ENCODE measurements around the gene CCDC92B. TPM values are rescaled to one million over a fixed set of nuclear protein-coding genes. Genes with fewer than 3 reads are reported as not detected.
"Not testable (repeated sequence)": the region's sequence is repeated elsewhere in the genome, so short reads cannot be mapped to it uniquely, and the experiment has no call there.

The CCDC92B gene
- total RNA-seq, 1 donor from 2014 or later: 0.11 TPM

DNA sequence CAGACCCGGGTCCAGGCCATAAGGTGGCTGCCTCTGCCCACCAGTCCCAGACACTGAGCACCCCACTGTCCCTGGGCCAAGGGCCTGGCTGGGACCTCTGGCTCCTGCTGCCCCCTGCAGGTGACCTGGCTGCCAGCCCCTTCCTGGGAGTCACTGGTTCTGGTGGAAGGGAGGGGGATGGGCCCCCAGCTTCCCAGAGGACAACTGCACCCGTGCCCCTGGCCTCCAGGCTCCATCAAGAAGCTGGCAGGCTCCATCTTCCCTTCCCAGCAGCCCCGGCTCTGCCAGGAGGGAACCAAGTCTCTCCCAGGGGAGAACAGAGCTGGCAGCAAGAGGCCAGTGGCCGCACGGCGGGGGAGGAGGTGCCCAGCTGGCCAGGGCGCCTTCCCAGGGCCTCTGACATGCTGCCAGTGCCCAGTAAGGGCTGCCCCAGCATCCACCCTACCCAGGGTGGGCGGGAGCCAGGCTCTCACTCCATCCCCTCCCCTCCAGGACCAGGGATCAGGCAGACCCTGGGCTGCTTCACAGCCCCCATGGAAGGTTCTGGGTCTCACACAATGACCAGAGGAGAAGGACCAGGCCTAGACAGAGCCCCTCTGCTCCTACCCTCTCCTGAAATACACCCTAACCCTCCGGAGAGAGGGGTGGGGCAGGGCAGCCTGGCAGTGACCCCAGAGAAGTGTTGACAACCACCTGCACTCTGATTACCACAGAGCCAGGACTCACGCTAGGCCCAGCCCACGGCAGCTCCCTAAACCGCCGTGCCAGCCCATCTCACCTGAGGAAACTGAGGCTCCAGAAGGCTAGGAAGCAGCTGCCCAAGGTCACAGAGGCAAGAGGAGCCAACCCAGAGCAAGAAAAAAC lies 41.5 kb downstream of the CCDC92B start:
- ATAC-seq (ENCODE audit: poor library complexity) (peak; percentile 56), DNase-seq (peak; percentile 88)
- intact Hi-C loops (cut with DNase I): no loop called here

DNA sequence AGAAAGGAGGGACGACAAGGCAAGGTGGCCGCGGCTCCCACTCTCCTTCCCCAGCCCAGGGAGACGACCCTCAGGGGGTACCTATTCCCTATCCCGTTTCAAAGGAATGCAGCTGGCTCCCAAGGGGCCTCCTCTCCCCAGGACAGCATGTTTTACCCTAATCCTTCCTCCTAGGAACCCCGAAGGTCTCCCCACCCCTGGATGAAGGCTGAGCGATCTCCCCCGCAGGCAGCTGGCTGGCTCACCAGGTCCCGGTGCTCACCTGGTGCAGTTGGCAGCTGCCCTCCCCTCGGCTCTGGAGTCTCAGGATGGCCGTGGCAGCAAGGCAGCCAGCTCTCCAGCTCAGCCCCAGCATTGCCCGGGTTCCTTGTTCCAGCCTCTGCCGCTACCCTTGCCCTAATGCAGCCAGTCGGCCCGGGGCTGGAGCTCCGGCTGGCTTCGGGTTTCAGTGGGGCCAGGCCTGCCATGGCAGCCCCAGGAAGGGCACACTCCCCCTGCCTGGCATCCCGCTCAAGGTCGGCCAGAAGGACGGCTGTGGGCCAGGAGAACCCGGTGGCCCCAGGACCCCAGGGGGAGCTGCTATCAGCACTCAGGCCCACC lies 42.4 kb downstream of the CCDC92B start:
- intact Hi-C loops (cut with DNase I): no loop called here
- ATAC-seq (ENCODE audit: poor library complexity) (peak; percentile 26), DNase-seq (peak; percentile 52)

DNA sequence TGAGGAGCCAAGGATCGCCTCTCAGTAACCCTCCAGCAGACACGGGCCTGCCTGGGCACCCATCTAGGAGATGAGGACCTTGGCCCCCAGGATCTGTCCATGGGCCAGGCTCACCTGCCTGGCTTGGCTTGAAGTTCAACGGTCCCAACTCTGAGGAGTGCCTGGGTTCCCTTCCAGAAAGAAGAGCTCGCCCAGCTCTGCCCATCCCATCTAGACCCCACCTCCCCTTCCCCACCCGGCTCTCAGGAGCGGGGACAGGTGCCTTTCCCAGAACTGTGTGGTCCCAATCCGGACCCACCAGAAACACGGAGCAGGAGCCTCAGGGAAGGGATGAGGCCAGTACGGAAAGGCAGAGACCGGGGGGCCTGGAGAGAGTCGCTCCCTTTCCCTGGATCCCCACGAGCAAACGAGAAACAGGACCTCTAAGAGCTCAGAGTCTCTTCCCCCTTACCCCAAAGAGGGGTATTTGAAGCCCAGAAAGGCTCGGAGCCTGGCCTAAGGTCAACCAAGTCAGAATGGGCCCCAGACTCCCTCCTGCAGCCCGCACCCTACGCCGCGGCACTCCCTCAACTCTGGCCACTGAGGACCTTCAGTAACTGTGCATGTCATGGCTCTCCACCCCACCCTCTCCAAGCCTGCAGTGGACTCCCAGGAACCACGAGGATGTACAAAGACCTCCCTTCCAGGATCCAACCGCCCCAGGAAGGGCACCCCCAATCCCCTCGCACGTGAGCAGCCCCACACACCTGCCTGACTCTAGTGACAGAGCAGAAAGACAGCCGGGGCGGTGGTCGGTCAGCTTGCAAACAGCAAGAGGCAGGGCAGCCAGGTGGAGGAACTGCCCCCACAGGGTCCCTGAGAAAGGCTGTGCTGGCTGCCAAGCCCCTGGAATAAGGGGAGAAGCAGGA lies 43.3 kb downstream of the CCDC92B start:
- intact Hi-C loops (cut with DNase I): no loop called here
- no peak for ATAC-seq (ENCODE audit: poor library complexity)
- DNase-seq: peak; percentile 39

DNA sequence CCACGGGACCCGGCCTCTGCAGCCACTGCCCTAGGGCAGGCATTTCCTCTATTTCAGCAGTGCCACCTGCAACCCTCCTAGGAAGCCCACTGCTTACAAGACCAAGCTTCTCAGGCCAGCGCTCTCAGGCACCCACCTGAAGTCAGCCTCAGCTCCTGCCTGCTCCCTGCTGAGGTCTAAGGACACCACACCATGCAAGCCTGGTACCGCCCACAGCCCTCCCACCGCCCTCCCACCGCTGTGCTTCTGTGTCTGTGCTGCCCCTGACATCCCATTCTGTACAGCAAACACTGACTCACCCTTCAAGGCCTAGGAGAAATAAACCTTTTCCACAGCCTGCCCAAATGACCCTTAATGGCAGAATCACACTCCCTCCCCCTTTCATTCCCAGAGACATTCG lies 44.2 kb downstream of the CCDC92B start:
- ATAC-seq (ENCODE audit: poor library complexity) (no peak), DNase-seq (peak; percentile 42)
- intact Hi-C loops (cut with DNase I): no loop called here

DNA sequence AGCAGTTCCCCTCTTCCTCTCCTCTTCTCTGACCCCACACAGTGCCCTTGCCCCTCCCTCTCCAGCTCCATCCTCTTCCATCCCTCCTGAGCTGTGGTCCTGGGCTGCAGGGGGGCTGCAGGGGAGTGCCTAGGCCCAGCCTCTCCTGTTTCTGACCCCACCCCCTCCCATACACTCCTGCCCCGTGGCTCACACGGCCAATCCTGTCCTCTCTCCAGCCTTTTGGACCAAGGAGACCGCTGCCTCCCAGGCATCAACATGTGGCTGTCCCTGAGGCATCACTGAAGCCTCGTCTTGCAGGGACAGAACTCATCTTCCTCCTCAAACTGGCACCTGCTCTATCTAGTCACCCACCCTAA lies 44.6 kb downstream of the CCDC92B start:
- intact Hi-C loops (cut with DNase I): no loop called here
- ATAC-seq (ENCODE audit: poor library complexity) (no peak), DNase-seq (peak; percentile 33)

DNA sequence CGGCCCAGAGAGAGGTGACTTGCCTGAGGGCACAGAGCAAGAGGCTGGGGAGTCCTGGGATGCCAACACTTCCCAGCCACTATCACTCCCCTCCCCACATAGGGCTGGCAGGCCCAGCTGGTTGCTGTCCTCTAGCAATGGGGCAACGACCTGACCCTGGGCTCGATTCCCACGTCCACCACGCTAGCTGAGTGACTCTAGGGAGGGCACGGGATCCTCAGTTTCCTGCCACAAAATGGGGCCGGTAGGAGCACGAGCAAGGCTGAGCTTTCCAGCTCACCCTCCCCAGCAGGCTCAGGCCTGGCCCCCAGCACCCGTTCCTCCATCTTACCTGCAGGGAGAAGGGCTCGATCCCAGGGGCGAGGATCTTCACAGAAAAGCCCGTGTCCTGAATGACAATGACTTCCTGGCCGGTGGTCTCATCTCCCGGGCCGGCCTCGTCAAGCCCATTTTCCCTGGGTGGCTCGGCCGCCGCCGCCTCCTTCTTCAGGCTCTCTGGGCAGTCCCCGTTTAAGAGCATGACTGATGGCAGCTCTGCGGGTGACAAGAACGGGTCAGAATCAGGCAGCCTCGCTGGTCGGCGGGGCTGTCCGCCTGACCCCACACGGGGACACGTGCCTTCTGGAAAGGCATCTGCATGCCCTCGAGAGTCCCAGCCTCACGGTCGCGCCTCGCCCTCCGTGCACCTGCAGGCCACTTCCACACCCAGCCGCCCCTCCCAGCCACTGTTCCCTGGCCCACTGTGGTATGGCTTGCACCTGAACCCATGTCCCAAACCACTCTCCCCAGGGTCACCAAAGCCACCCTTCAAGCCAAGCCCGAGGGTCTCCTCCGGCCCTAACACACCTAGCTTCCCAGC lies 45.2 kb downstream of the CCDC92B start:
- DNase-seq (peak; percentile 65), ATAC-seq (ENCODE audit: poor library complexity) (peak; percentile 19)
- intact Hi-C loops (cut with DNase I): no loop called here

DNA sequence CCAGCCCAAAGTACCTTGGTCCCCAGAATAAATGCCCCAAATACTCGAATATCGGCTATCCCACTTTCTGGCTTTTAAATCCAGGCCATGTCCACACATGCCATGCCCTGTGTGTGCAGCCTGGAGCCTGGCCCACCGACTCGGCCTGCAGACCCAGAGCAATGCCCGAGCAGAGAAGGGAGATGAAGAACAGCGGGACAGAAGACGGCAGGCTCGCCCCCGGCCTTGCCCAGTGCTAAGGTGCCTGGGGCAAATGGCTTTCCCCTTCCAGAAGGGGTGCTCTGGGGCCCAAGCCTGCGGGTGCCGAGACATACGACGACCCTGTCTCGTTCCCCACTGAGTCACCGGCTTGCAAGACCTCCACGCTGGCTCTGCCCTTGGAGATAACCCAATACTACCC lies 45.8 kb downstream of the CCDC92B start:
- no peak for ATAC-seq (ENCODE audit: poor library complexity)
- intact Hi-C loops (cut with DNase I): no loop called here
- peak; percentile 19 for DNase-seq

DNA sequence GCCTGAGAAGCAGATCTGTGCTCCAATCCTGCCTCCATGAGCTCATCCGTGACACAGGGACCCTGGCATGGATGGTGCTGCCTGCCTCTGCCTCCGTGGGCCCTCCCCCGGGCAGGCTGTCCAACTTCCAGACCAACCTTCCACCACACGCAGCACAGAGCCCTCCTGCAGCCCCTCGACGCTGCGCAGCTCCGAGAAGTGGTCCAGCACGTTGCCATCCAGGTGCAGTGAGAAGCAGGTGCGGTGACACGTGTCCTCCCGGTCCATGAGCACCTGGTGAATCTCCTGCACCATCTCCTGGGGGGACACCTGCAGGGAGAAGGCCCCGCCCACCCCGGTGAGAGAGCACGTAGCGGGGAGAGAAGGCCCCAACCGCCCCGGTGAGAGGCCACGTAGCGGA lies 46.3 kb downstream of the CCDC92B start:
- ATAC-seq (ENCODE audit: poor library complexity) (no peak), DNase-seq (peak; percentile 34)
- intact Hi-C loops (cut with DNase I): no loop called here

DNA sequence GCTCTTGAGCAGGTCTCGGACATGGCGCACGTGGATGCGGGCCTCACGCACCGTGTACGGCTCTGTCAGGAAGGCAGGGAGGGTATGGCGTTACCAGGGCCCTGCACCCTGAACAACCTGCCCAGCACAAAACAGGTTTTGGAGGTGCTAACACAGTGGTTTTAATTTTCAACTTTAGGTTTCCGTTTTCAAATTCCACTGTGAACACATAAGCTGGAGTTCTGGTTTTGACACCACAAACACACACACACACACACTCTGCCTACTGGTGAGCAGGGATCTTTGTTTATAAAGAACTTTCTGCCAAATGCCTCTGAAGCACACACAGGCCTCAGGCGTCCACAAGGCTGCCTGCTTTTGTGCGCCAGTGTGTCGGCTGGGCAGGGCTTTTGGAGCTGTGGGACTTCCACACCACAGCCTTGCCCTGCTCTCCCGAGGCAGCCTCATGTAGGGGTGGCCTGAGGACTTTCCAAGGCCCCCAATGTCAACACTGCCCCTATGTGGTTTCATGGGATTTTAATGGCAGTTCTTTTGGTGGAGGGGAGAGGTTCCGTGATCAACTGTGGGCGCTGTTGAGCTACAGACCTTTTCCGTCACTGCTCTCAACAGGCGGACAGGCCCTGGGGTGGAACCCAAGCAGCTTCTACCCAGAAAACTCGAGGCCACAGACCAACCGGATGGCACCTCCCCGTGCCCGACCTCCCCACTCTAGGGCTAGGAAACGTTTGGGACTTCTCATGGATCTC lies 47.3 kb downstream of the CCDC92B start:
- ATAC-seq (ENCODE audit: poor library complexity) (no peak), DNase-seq (peak; percentile 36)
- intact Hi-C loops (cut with DNase I): no loop called here

DNA sequence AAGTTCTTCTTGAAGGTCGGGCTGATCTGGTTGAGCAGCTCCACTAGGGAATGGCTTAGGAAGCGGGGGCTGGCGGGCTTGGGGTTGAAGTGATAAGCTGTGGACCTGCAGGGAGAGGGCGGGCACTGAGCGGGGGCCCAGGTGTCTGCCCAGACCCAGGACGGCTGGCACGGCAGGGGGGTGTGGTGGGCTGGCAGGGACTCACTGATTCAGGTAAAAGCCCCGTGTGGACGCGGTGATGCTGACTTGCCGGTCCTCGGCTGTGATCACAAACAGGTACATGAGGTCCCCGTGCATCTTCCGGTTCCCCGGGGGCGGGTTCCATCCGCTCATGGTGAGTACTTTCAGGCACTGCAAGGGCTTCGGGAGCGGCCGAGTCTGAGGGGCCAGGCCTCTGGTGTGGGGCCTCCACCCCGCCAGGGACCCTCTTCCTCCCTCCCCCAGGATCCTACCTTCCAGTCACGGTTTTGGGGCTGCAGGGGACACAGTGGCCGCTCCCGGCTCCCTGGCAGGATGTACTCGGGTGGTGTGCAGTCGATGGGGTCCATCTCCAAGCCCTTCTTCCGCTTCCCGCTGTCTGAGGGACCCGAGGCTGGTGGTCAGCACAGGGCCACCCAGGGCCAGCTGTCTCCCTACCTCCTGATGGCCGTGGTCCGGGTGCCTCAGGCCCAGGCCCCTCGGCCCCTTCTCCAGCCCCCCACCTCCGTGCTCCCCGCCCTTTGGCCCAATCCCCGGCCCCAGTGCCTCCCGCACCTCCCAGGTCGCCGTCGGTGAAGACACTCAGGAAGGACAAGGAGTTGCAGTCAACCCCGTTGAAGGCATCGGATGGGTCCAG lies 48.1 kb downstream of the CCDC92B start:
- ATAC-seq (ENCODE audit: poor library complexity) (no peak), DNase-seq (peak; percentile 46)
- intact Hi-C loops (cut with DNase I): no loop called here

DNA sequence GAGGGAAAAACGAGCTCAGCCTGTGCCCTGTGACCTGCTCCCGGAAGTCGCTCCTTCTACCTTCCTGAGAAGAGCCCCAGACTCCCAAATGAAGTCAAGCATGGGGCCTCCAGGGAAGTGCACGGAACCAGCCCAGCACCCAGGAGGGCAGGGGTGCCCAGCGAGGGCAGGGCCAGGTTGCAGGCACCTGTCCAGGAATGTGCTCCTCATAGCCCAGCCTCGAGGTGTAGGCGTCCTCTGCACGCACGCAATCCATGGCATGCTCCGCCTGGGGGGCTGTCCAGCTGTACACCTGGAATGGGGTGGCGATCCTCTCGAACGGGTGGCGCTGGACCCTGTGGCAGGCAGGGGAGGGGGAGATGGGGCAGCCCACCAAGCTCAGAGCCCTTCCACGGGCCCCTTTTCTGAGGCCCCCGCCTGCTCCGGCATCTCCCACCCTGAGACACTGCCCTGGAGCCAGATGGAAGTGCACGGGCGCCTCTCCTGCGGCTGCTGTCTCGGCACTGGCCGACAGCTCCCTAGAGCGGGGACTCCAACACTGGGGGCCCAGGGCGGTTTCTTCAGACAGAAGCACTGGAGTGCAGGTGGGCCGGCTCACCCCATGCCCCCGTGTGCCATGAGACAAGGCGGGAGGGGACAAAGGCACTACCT lies 48.8 kb downstream of the CCDC92B start:
- intact Hi-C loops (cut with DNase I): no loop called here
- ATAC-seq (ENCODE audit: poor library complexity) (no peak), DNase-seq (peak; percentile 29)

DNA sequence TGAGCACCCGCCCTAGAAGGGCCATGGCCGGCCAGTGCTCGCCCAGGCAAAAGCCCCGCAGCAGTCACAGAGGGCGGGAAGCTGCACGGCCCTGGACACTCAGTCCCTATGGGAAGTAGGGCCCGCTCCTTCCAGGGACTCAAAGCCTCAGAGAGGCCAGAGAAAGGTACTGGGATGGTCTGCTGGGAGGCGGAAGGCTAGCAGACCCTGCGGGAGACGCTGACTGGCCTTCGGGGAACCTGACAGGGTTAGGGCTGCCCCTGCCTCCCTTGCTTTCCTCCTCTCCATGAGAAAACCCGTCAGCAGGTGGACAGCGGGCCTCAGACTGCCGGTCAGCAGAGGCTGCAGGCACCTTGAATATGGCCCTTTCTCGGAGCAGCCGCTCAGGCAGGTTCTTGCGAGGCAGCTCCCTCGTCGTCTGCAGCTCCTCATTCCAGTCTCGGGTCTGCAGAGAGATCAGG lies 49.4 kb downstream of the CCDC92B start:
- DNase-seq: peak; percentile 20
- no peak for ATAC-seq (ENCODE audit: poor library complexity)
- intact Hi-C loops (cut with DNase I): no loop called here

DNA sequence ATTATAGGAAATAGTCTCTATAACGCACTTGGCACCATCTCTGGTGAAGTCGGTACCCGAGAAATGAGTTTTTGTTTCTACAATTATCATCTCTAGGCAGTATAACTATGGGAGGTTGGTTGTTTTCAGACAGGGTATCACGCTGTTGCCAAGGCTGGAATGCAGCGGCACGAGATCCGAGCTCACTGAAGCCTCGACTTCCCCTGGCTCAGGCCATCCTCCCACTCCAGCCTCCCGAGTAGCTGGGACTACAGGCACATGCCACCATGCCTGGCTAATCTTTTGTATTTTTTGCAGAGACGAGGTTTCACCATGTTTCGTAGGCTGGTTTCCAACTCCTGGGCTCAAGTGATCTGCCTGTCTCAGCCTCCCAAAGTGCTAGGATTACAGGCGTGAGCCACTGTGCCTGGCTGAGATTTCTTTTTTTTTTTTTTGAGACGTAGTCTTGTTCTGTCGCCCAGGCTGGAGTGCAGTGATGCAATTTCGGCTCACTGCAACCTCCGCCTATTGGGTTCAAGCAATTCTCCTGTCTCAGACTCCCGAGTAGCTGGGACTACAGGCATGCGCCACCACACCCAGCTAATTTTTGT lies 50.1 kb downstream of the CCDC92B start:
- intact Hi-C loops (cut with DNase I); ATAC-seq (ENCODE audit: poor library complexity): not testable (repeated sequence)
- DNase-seq: peak; percentile 31

DNA sequence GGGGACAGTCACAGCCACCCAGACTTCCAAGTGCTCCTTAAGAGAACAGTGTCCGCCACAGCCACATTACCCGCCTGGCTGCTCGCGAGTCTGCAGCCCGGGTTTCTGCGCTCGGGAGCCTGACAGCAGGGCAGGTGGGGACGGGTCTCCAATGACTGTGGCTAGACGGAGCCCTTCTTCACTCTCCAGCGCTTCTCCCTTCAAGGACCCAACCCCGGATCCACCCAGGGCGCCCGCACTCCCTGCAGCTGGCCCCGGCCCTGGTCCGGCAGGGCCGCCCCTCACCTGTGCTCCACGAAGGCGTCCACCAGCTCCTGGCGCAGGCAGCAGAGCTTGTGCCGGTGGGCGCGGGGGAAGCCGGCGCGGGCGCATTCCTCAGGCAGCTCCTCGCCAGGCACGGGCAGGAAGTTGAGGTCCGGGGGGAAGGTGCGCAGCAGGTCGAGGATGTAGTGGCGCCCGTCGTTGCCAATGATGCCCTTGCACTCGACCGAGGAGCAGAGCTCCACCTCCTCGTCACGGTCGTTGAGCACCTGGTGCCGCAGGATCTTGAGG lies 51.8 kb downstream of the CCDC92B start:
- intact Hi-C loops (cut with DNase I): no loop called here
- peak; percentile 33 for DNase-seq
- no peak for ATAC-seq (ENCODE audit: poor library complexity)

DNA sequence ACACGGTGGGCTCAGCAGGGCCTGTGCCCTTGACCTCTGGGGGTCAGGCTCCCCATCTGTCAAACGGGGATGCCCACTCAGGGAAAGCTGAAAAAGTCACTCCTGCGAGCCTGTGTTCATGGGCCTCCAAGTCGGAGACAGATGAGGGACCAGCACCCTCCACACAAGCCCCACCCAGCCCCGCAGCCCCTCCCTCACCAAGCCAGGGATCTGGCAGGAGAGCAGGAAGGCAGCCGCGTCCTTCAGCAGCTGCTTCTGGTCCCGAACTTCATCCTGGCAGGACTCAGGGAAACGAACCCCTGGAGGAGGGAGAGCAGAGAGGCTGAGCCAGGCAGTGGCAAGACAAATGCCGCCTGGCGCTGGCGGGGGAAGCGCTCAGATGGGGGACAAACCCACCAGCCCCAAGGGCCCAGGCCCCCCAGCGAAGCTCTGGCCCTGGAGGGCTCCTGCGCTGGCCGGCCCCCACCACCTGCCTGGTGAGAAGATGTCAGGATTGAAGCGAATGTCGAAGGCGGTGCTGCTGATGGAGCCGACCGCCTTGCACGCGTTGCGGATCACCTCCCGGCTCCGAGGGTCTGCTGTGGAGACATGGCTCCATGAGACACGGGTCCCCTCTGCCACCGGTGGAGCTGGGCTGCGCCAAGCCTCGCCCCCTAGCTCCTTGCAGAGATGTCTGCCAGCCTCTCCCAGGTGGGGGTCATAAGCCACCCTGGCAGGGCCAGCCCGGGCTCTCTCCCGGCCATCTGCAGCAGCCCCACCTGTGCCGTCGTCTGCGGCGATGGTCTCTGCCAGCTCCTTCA lies 53.3 kb downstream of the CCDC92B start:
- intact Hi-C loops (cut with DNase I): no loop called here

More for the DNA sequence above, 53.3 kb downstream of the CCDC92B start:
- peak; percentile 31 for DNase-seq
- ATAC-seq (ENCODE audit: poor library complexity): no peak

All from Right ventricle myocardium superior (tissue), 1 donor.